GM19468 (cell line): ENCODE measurements around the gene BAK1.

ENCODE experiments used
- ATAC-seq: cut with Tn5 transposase; IDR thresholded peaks from one replicate; pipeline ENCODE4 v1.9.1; 2021; ENCODE audit warnings: mild to moderate bottlenecking, moderate library complexity, moderate number of reproducible peaks; ENCODE audit not compliant: unreplicated experiment; ENCODE audit errors: extremely low read depth

The BAK1 gene

DNA sequence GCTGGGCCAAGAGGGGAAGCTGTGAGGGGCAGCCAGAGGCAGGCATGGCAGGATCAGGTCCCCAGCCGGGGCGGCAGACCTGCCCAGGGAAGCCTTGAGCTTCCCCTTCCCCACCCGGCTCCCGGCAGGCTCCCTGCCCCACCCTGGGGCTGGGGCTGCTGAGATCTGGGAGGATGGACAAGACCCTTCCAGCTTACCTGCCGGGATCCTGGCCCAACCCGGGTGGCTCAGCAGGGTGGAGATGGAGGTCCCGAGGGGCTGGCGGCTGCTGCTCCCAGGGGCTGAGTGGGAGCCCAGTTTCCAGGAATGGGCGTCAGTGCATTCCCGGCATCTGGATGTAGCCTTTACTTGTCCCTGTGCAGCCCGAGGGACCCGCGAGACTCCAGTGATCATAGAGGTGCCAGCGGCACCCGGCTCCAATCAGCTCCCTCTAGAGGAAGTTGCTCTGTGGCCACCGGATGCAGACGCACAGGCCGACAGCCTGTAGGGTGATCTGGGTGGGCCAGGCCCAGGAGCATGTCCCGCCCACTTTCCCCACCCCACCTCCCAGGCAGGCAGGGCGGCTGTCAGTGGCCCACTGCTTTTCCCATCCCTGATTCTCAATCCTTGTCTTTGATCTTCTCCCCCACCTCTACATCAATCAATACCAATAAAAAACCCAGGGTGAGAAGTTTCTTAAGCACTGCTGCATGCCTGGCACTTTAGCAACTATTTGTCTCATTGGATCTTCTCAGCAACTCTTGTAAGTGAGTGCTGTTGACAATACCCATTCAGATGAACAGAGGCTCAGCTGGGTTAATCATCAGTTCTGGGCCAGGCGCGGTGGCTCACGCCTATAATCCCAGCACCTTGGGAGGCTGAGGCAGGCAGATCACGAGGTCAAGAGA is at the start of gene BAK1:
TSS of gene BAK1 (minus strand) at position 449 of the 887 bp plus-strand sequence. CDS start 2,672 bp downstream, outside the sequence.
- ATAC-seq, result peak; percentile 73

DNA sequence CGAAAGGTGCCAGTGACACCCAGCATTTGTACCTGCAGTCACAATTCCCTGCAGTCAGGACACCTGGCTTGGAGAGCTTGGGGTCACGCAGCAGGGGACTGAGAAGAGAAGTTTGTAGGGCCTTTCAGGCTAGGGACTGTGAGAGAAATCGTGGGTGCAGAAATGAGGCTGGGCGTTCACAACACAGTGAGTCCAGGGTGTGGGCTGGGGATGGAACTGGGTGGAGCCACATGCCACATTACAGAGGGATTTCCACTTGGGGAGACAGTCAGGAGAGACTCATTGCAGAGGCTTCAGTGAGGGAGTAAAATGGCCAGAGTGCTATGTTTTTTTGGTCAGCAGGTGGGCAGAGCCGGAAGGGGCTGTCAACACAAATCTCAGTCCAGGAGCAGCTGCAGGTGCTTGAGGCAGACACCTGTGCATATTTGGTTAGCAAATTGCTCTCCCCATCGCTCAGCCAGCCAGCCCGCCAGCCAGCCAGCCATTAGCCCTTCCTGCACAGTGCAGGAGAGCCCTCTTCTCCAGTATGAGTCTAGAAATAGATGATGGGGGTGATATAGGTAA is 48.4 kb upstream of the BAK1 start:
- ATAC-seq, result no peak

DNA sequence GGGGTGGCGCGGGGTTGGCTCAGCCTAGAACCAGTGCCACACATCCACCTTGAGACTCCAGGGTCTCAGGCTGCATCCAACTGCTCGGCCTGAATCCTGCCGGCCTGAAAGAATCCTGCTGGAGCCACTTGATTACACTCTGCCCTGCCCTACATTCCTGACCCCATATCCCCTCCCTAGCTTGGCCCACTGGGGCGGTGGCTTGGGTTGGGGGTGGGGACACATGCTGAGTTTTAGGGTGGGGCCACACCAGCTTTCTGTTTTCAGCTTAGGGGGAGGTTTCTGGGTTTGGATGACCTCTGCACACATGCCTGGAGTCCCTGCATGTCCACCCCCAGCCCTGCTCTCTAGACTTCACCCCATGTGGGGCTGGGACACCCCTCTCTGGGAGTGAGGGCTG is 47.8 kb upstream of the BAK1 start:
- ATAC-seq, result no peak

DNA sequence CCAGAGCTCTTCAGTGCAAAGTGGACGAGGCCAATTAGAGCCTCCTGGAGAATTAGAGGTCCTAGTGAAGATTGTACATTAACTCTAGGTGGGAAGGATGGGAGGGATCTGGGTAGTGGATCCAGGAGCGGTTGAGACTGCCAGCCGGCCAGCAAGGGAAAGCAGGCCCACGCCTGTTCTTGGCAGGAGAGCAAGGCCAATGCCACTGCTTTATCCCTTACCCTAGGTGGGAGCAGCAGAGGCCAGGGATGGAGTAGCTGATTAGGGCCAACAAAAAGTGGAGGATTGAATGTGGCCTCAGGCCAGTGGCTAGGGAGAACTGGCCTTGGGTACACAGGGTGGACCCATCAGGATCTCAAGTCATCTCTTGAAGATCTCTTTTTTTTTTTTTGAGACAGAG is 44.8 kb upstream of the BAK1 start:
- no peak for ATAC-seq

DNA sequence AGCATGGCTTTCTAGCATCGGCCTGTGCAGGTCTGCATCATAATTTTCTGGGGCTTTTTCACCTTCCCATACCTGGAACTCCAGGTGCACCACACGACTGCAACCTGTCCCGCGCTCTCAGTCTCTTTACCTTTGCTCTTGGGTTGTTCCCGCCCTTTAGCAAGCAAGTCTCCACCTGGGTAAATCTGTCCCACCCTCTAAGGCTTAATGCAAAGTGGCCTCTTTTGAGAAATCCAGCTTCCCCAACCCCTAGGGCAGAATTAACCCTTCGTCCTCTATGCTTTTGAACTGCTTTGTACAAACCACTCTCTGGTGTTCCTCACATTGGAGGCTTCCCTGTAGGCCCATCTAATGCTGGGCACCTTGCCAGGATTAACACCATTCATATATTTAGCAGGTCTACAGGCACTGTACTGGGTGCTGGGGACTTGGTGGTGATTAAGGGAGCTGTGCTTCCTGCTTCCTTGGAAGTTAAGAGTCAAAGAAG is 43.9 kb upstream of the BAK1 start:
- no peak for ATAC-seq

DNA sequence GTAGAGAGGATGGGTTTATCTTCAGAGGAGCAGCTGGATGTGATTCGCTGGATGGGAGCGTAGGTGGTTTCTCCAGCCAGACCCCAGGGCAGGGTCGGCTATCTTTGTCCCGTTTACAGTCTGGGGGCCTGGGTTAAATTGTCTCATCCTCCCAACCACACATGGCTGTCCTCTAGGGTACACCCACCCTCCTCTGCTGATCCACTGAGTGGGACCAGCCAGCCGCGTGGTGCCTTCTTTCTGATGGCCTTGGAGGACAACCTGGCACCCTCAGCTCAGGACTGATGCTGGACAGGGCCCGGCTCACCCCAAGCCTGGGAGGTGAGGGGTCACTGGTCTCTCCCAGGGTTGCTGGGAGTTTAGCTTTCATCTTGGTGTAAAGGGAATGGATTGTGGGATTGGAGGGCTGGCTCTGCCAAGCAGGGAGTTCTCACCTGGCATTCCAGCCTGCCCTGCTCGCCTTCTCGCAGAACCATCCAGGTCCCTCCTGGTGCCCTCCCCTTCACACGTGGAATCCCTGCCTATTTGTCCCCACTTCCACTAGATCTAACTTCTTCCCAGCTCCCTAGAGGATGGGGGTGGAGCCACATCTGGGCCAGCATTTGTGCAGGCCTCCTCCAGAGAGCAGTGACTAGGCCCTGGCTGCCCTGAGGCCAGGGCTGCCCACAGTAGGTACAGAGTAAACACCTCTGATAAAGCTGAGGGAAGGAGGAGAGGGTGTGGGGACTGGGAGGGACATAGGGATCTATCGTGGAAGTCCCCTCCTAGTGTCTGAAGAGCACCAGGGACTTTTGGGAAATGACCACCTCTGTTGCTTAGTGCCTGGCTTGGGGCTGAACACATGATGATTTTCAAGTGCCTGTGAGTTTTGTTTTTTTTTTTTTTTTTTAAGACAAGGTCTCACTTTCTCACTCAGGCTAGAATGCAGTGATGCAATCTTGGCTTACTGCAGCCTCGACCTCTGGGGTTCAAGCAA is 42.7 kb upstream of the BAK1 start:
- no peak for ATAC-seq

DNA sequence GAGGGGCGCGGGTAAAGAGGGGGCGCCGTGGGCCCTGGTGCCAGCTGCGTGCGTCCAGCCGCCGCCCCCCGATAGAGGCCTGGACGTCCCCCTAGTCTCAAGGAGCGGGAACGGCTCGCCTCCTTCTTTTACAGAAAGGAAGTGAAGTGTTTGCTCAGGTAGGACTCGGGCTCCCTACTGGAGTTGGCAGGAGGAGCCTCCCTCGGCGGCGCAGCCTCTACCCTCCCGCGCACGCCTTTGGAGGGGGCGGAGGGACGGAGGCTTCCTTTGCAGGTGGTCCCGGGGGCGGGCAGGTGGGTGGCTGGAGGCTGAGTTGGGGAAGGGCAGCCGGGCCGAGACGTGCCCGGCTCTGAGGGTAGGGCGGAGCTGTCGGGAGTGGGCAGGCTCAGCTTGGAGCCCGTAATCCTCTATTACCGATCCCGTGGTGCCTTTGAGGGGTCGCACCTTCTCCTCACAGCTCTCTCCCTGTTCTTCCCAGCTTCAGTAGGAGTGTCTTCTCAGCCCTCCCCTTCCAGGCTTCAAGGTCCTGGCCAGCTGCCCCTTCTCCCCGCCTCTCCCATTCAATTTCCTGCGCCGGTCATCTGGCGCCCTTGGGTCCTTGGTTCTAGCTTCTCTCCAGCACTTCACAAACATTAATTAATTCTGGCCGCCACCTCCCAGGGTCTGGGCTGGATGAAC is 41.8 kb upstream of the BAK1 start:
- ATAC-seq, result no peak

DNA sequence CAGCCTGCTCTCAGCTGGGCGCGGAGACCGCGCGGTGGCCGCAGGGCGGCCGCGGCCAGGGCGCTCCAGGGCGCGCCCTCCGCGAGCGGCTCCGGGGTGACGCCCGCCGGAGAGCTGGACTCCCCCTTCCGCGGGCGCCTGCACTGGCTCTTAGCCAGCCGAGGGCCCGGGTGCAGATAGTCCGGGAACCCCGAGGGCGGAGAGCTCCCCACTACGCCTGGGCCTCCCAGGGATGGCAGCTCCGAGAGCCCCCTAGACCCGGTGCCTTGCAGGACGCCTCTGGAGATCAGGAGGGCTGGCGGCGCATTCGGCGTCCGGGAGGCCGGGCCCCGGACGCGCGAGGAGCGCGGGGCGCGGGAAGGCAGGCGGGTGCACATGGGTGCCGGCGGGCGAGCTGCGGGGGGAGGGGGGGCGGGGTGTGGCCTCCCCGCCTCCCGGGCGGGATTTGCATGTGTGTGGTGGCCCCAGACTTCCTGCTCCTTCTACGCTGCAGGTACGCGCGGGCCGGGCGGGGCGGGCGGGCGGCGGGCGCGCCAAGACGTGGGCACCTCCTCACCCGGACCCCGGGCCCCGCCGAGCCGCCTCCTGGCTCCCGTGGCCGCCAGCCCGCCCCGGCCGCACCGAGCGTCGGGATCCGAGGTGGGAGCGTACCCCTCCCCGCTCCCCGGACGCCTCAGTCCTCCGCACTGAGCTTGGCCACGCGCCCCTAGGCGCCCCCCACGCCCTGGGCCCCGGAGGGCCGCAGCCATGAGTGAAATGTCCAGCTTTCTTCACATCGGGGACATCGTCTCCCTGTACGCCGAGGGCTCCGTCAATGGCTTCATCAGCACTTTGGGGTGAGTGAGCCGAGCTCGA is 41.0 kb upstream of the BAK1 start, which contains the start of gene ITPR3:
TSS of gene ITPR3 (plus strand) at position 467 of the 855 bp plus-strand sequence. CDS start at position 748, 281 bp downstream.
- ATAC-seq, result no peak

DNA sequence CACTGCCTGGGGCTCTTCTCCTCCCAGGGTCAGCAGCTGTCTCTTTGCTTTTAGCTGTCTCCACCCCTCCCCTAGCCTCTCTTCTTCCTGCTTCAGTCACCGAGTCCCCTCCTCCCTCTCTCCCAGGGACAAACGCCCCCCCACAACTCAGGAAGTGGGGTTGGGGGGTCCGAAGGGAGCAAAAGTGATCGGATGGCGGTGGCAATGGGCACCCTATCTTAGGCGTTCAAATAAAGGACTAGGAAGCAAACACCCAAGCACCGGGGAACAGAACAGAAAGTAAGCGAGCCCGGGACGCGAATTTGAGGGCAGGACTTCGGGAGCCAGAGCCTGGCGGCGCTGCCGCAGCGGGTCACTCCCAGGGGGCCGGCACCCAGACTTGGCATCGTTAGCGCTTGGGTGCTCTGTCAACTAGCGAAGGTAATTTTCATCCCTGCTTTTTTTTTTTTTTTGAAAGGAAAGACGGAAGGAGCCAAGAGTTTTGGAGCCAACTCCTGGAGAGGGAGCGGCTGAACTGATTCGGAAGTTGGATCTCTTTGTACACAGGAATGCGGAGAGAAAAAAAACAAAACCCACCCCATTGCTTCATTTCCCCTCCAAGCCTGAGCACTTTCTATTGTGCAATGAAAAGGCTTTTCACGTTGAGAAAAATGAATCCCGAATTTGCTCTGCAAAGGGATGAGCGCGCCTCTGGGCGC is 40.2 kb upstream of the BAK1 start:
- ATAC-seq, result no peak

DNA sequence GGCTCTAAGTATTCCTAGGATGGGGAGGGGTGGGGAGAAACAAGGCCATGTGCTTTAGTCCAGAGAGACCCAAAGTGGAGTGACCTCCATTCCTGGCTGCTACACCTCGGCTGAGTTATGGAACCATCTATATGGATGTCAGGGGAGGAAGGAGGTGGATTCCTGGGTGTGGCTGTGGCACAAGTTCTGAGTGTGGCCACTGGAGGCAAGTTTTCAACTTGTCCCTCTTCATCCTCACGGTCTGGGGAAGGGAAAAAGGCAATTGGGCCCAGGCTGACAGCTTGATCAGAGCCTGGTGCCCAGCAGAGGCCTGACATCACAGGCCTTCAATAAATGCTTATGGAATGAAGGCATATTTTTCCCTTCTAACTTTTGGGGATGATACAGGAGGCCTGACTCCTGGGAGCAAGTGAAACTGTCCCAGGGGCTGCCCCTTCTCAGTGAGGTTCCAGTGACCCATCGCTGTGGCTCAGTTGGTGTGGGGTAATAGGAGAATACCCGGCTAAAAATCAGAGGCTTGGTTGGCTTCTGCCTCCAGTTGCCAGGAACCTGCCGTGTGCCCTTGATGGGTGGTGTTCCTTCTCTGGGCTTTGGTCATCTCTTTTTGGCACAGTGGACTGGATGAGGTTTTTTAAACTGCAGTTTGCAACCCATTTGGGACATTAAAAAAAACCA is 39.2 kb upstream of the BAK1 start:
- ATAC-seq, result no peak

DNA sequence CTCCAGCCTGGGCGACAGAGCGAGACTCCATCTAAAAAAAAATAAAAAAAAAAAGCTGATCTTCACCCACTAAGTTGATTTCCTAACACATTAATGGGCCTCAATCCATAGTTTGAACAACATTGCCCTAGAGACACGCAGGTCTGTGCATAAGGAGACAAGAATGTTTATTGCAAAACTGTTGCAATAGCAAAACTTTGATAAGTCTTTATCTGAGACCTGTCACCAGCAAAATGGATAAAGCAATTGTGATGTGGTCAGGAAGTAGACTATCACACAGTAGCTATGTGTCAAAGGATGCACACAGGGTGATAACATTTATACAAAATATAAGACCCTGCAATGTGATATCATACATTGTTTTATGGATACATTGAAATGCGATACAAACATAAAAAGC is 36.8 kb upstream of the BAK1 start:
- no peak for ATAC-seq

DNA sequence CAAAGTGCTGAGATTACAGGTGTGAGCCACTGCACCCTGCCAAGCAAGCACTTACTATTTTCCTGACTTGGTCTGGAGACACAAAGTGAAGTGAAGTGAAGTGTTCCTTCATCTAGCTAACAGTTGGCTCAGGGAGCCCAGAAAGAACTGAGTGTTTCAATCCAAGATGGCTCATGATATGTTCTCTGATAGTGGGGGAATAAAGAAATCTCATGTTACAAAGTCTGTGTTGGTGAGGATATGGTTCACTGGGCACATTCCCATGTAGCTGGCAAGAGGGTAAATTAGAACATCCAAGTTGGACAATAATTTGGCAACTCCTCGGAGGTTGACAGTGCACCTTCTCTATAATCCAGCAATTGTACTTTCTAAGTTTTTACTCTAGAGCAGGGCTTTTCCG is 36.0 kb upstream of the BAK1 start:
- ATAC-seq, result no peak

DNA sequence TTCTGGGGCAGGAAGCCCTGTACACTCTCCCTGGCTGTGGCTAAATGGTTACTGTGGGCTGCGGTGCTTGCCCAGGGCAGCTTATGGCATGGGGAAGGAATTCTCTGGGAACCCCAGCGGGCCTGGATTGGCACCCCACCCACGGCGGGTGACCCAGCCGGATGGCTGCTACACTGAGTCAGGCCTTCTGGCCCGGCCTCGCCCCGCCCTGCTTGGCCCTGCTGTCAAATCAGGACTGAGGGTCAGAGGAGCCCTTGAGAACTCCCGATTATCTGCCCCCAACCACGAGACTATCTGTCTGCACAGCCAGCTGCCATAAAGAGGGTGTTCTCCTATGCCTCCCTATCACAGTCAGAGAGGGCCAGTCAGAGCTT is 33.7 kb upstream of the BAK1 start:
- no peak for ATAC-seq

DNA sequence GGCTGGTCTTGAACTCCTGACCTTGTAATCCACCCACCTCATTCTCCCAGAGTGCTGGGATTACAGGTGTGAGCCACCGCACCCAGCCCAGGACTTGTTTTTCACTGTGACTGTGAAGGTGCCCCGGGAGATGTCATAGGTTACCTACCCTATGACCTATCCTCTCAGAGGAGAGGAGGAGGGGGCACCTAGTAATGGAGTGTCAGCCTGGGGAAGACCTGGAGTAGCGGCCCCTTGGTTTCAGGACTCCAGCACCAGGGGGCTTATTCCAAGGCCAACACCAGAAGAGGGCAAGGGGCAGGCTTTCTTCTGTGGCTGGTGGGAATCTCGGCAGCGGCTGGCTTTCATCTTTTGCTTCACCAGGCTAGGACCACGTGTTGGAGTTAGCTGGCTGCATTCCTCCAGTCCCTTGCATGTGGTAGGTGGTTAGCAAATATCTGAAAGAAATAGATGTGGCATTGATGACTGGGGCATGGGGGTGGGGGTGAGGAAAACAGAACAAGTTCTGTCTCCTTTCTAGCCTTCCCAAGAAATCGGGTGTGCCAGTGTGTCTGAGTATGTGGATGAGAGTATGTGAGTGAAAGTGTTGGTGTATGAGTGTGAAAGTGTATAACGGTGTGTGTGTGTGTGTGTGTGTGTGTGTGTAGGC is 33.2 kb upstream of the BAK1 start:
- ATAC-seq, result no peak

DNA sequence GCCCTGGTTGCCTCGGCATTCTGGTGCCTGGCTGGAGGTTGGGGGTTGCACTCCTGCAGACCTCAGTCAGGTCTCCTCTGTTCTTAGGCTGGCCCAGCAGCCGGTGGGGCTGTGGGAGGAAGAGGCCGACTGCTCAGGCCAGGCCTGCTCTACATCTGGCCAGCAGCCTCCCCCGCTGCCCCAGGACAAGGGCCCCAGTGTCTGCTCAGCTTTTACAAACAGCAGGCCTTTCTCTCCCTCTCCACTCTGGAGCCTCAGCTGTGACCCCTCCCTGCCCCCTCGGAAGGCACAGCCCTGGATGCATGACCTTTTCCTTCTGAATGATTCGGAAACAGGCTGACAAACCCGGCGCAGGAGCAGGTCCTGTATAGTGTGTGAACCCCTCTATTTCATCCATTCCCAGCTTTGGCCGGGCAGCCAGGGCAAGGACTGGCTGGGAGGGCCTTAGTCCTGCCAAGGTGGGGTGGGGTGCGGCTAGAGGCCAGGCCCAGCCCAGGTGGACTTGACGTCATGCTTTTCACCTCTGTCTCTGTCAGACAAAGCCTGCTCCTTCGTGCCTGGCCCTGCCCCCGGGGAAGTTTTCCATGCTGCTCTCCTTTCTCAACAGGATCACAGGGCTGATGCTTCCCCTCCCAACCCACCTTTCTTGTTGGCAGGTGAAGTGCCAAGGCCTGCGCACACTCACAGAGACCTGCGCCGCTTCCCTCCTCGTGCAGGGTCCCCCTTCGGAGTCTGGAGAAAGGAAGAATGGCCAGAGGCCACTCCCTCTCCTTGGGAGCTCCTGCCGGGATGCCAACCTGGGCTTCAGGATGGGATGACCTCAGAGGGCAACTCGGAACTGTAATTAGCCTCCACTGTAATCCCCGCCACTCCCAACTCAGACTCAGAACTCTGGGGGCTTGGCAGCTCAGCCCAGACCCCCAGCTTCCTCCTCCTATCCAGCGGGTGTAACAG is 31.0 kb upstream of the BAK1 start:
- ATAC-seq, result no peak

DNA sequence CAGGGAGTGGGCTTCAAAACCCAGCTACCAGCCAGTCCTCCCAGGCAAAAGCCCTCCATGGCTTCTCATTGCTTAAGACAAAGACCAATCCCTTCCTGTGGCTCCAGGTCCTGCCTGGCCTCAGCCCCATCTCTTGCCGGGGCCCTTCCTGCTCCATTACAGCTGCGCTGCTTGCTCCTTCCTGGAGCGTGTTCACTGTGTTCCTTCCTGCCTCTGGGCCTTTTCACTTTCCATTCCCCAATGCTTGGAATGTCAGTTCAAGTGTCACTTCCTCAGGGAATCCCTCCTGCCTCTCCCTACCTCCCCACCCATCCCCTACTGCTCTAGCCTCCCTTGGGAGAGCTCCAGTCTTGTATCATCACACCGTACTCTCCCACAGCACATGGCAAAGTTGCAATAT is 30.0 kb upstream of the BAK1 start:
- ATAC-seq, result no peak
